ENCODE results near the gene JMJD1C. TPM values are rescaled to one million over a fixed set of nuclear protein-coding genes. Genes with fewer than 3 reads are reported as not detected.
"Not testable (repeated sequence)": the region's sequence is repeated elsewhere in the genome, so short reads cannot be mapped to it uniquely, and the experiment has no call there.

Gene JMJD1C
- polyA plus RNA-seq, 2 of the 4 experiments (the other 2 are of a cell fraction) = 15.9 to 47.2 TPM

DNA sequence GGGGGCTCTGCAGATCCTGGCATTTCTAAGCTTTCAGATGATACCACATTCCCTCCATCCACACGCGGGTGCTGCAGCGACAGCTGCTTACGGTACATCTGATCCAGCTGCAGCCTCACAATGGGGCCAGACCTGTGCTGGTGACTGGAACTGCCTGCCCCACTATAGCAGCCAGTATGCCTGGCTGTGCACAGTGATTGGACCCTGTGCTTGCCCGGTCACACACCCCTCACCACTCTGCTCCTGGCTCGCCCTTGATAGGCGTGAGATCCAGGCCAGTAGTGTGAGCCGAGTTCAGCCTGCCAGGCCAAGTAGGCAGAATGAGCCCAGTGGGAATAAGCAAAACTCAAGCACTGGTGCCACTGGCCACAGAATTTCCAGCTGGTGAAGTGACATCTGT is 167.8 kb downstream of the JMJD1C start:
- FAIRE-seq = no peak
- no peak for TF ChIP-seq EP300 (IDR thresholded peaks at IDR 0.05)
- no peak for TF ChIP-seq POLR2A (IDR thresholded peaks at IDR 0.05; ENCODE audit: low read length)
- TF ChIP-seq ELK1 (IDR thresholded peaks at IDR 0.05; ENCODE audit: low read depth, low read length) = no peak
- no peak for TF ChIP-seq CHD2 (IDR thresholded peaks at IDR 0.05; ENCODE audit: low read length, partially characterized antibody)
- no peak for TF ChIP-seq HOXB5 (CRISPR knock-in tag; IDR thresholded peaks at IDR 0.05)
- TF ChIP-seq FOXS1 (CRISPR knock-in tag; IDR thresholded peaks at IDR 0.05) = no peak
- TF ChIP-seq POLR2AphosphoS2 (conservative IDR thresholded peaks at IDR 0.05; ENCODE audit: low read length) = no peak
- TF ChIP-seq ESRRA (IDR thresholded peaks at IDR 0.05; ENCODE audit: borderline replicate concordance, low read length) = no peak

DNA sequence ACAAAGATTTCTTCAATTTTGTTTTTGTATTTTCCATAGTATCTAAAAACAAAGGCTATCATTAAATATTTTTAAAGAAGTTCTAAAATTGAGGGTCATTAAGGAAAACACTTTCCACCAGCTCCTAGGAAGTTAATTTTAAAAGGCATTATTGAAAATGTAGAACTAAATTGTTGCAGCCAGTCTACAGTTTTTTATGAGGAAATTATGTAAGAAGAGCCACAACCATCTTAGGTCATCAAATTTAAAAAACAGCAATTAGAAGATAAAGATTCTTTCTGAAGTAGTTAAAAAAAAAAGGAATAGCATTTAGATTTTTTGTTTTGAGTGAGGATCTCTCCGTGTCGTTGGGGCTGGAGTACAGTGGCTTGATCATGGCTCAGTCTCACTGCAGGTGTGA is 171.0 kb downstream of the JMJD1C start:
- CTCF ChIA-PET = no interaction called here
- H3K9me3 ChIP-seq = no peaks in the 10 kb centered on the region
- POLR2A ChIA-PET = no interaction called here
- no peak overlapping the region for H3K4me2 ChIP-seq
- DNase-seq (ENCODE audit: low read depth in 1 of 2, low spot score in 1 of 2) (no peak), ATAC-seq (no peak), FAIRE-seq (no peak)
- no peak overlapping the region for H3K4me3 ChIP-seq
- 91% methylated on average over 2 of the region's 2 CpGs for WGBS (ENCODE audit: missing lambda C conversion rate)
- H3K4me1 ChIP-seq = peaks cover 22% of the 10 kb centered on the region; the same call in 2 of the 3 replicates
- no peak overlapping the region for H3K27ac ChIP-seq
- no peak for TF ChIP-seq NFE2L2 (conservative IDR thresholded peaks at IDR 0.05; ENCODE audit: low read length)
- no peak for TF ChIP-seq RAD21 (conservative IDR thresholded peaks at IDR 0.05 in 1 of 2, IDR thresholded peaks at IDR 0.05 in 1 of 2)
- no peak for TF ChIP-seq JUN (IDR thresholded peaks at IDR 0.05)
- no peak for TF ChIP-seq HOXA7 (CRISPR knock-in tag; IDR thresholded peaks at IDR 0.05)
- TF ChIP-seq HDAC2 (IDR thresholded peaks at IDR 0.05) = no peak
- no peak for TF ChIP-seq FOSL2 (IDR thresholded peaks at IDR 0.05)
- TF ChIP-seq FOSL2 (CRISPR knock-in tag; IDR thresholded peaks at IDR 0.05) = no peak
- TF ChIP-seq, protein P1, sequence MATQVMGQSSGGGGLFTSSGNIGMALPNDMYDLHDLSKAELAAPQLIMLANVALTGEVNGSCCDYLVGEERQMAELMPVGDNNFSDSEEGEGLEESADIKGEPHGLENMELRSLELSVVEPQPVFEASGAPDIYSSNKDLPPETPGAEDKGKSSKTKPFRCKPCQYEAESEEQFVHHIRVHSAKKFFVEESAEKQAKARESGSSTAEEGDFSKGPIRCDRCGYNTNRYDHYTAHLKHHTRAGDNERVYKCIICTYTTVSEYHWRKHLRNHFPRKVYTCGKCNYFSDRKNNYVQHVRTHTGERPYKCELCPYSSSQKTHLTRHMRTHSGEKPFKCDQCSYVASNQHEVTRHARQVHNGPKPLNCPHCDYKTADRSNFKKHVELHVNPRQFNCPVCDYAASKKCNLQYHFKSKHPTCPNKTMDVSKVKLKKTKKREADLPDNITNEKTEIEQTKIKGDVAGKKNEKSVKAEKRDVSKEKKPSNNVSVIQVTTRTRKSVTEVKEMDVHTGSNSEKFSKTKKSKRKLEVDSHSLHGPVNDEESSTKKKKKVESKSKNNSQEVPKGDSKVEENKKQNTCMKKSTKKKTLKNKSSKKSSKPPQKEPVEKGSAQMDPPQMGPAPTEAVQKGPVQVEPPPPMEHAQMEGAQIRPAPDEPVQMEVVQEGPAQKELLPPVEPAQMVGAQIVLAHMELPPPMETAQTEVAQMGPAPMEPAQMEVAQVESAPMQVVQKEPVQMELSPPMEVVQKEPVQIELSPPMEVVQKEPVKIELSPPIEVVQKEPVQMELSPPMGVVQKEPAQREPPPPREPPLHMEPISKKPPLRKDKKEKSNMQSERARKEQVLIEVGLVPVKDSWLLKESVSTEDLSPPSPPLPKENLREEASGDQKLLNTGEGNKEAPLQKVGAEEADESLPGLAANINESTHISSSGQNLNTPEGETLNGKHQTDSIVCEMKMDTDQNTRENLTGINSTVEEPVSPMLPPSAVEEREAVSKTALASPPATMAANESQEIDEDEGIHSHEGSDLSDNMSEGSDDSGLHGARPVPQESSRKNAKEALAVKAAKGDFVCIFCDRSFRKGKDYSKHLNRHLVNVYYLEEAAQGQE (IDR thresholded peaks at IDR 0.05) = no peak
- TF ChIP-seq HEYL (CRISPR knock-in tag; IDR thresholded peaks at IDR 0.05) = no peak
- TF ChIP-seq TP53 (CRISPR knock-in tag; IDR thresholded peaks at IDR 0.05) = no peak
- no peak for TF ChIP-seq ZFP36 (IDR thresholded peaks at IDR 0.05; ENCODE audit: borderline replicate concordance, partially characterized antibody)
- TF ChIP-seq, protein P2, sequence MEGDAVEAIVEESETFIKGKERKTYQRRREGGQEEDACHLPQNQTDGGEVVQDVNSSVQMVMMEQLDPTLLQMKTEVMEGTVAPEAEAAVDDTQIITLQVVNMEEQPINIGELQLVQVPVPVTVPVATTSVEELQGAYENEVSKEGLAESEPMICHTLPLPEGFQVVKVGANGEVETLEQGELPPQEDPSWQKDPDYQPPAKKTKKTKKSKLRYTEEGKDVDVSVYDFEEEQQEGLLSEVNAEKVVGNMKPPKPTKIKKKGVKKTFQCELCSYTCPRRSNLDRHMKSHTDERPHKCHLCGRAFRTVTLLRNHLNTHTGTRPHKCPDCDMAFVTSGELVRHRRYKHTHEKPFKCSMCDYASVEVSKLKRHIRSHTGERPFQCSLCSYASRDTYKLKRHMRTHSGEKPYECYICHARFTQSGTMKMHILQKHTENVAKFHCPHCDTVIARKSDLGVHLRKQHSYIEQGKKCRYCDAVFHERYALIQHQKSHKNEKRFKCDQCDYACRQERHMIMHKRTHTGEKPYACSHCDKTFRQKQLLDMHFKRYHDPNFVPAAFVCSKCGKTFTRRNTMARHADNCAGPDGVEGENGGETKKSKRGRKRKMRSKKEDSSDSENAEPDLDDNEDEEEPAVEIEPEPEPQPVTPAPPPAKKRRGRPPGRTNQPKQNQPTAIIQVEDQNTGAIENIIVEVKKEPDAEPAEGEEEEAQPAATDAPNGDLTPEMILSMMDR (IDR thresholded peaks at IDR 0.05) = no peak
- TF ChIP-seq POLR2A (IDR thresholded peaks at IDR 0.05; ENCODE audit: low read length) = no peak
- no peak for TF ChIP-seq GATA3 (IDR thresholded peaks at IDR 0.05; ENCODE audit: borderline replicate concordance)
- no peak for TF ChIP-seq ELK1 (IDR thresholded peaks at IDR 0.05; ENCODE audit: low read depth, low read length)
- no peak for TF ChIP-seq CBX8 (IDR thresholded peaks at IDR 0.05)
- TF ChIP-seq RFX5 (IDR thresholded peaks at IDR 0.05) = no peak

More for the DNA sequence above, 167.8 kb downstream of the JMJD1C start:
- Histone ChIP-seq H3K4me1 (peaks cover 26% of the 10 kb centered on the region; the same call in 2 of the 3 replicates), H3K9me3 (no peaks in the 10 kb centered on the region), H3K4me2 (no peak overlapping the region), H3K4me3 (no peak overlapping the region), H3K27ac (no peak overlapping the region)
- POLR2A ChIA-PET = no interaction called here
- ATAC-seq (peak; percentile 34 to 51; a peak in 3 of 6 replicates), DNase-seq (ENCODE audit: low read depth in 1 of 2, low spot score in 1 of 2) (no peak)
- 99% methylated on average over 6 of the region's 8 CpGs for WGBS (ENCODE audit: missing lambda C conversion rate)
- CTCF ChIA-PET = interaction anchor here (1.7 kb wide), 1 partner anchor 73 kb away, joined by 3 read pairs; no protein-coding TSS in a partner anchor

- POLR2A ChIA-PET; DNase-seq (ENCODE audit: low read depth in 1 of 2, low spot score in 1 of 2); H3K27ac ChIP-seq; FAIRE-seq; H3K9me3 ChIP-seq; H3K4me3 ChIP-seq: not testable (repeated sequence)
- WGBS (ENCODE audit: missing lambda C conversion rate) = 54% methylated on average over 4 of the region's 4 CpGs
- Histone ChIP-seq H3K4me2 (peak overlapping the region; percentile 3; the same call in 1 of the 3 replicates), H3K4me1 (peaks cover 14% of the 10 kb centered on the region; the same call in 1 of the 3 replicates)
- CTCF ChIA-PET = interaction anchor here (1.0 to 1.4 kb wide), 2 partner anchors 9 to 337 kb away, joined by 3 read pairs; no protein-coding TSS in a partner anchor
- peak in 1 of 2 experiments; percentile 64; a peak in 2 of 6 replicates for ATAC-seq
These were observed 172.9 kb downstream of the JMJD1C start for GRCh38 chr10:63292847-63293246.
